HG03457 (cell line): Measurements from ENCODE around the gene HSPB3.
"Not testable (repeated sequence)": the region's sequence is repeated elsewhere in the genome, so short reads cannot be mapped to it uniquely, and the experiment has no call there.

Experiments
- ATAC-seq: cut with Tn5 transposase; IDR thresholded peaks from one replicate; pipeline ENCODE4 v1.9.1; 2021; ENCODE audit warnings: moderate number of reproducible peaks; ENCODE audit not compliant: unreplicated experiment

Gene HSPB3

DNA sequence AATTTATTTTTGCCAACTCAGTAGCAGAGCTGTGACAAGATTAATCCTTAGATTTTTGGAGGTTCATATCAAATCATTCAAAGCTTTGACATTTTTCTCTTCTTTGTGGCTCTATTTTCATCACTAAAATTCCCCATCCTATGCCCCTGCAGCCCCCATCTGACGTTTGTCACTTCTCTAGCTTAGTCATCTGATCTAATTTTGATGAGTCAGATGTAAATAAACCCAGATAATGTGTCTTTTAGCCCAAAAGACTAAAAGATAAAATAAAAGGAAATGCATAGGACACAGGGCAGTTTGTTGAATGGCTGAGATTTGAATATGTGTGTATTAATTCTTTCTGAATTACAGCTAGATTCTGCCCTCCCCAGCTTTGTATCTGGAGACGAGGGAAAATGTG lies 897 bp upstream of the HSPB3 start:
- ATAC-seq, result no peak

DNA sequence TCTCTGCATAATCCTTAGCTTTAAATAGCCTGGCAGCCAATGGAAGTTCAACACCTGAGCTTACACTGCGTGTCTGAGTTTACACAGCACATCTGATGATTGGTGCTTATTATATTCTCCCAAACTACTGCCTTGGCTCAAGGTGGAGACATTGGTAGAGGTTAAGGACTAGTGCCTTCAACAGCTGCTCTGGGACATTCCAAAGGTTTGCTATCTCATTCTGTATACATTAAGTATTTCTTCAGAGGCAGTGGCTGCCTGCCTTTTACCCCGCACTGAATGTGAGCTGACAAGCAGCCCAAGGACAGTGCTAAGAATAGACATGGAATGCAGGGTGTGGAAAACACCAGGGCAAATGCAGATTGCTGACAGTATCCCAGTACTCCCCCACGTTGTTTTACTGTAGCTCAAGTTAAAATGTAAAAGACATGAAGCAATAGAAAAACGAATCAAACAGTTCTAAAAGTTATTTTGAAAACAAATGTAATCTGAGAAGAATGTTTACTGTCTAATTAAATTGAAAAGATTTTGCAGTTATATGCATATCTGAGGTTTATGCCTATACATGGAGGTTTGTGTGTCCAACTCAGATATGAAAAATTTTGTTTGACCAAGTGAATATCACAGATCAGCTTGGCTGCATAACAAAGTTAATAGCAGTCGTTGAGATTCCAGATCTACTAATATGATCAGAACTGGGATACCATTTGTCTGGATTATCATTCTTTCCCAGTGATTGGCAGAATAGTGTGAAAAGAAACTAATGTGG lies 1.8 kb downstream of the HSPB3 start:
- no peak for ATAC-seq

DNA sequence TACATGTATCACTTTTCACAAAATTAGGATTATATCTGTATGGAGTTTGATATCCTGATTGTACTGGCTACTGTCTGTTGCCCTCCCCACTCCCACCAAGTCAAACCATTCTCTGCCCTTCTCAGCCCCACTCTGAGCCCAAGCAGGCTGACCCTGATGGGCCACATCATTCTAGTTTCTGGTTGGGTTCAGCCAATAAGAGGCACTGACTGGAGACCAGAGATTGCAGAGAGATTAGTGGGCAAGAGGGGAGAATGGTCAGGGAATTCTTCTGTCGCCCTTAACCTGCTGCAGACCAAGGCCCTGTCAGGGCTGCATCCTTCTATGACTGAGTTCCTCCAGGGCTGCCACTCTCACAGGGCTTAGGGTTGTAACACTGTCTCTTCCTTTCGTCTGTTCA lies 2.7 kb downstream of the HSPB3 start:
- no peak for ATAC-seq

DNA sequence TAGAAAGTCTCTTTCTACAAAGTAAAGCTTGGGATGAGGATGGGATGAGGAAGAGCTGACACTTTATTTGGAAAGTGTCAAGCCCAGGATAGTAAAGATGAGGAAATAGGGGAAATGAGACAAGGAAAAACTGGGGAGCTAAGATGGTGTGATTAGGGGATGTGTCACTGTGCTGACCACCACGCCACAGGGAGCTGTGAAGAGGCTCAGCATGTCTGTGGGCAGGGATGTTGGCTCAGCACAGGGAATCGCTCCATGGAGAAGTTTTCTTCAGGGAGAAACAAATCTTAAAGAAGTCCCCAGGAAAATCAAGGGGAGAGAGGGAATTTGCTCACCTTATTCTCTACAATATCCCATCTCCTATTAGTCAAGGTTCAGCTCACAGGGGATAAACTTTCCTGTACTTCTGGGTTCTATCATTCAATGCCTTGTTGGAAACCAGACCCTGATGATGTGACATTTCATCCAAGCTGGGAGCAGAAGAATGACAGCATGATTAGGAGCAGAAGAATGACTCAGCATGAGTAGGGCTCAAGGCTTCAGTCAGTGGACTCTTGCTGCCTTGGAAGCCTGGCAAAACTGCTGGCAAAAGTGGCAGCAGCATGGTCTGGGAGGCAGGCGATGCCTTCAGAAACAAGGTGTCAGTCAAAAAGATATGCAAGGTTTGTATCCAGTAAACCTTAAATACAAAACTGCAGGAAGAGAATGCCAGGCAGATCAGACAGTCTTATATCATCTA lies 4.9 kb downstream of the HSPB3 start:
- no peak for ATAC-seq

DNA sequence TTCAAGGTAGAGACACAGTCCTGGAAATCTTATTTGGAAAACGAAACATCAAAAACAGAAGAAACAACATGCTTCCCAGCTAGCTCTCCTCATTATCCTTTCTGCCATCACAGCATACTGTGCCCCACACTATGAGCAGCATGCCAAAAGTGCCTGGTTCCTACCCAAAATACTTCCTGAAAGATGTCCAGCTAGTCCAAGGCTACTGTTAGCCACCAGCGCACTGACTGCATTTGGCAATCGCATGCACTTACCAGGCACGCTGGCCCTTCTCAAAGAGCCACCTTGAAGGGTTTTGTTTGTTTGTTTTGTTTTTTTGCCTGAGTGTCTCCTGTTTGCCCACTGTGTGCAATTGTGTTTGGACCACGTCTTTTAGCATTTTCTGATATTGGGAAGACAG lies 6.8 kb downstream of the HSPB3 start:
- ATAC-seq, result no peak

DNA sequence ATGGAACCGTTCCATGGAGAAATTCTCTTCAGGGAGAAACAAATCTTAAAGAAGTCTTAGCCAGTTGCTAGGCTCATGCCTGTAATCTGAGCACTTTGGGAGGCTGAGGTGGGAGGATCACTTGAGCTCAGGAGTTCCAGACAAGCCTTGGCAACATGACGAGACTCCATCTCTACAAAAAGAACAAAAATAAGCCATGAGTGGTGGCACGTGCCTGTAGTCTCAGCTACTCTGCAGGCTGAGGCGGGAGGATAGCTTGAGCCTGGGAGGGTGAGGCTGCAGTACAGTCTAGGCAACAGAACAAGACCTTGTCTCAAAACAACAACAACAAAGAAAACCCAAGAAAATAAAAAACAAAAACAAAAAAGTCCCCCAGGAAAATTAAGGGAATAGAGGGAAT lies 8.2 kb downstream of the HSPB3 start:
- no peak for ATAC-seq

DNA sequence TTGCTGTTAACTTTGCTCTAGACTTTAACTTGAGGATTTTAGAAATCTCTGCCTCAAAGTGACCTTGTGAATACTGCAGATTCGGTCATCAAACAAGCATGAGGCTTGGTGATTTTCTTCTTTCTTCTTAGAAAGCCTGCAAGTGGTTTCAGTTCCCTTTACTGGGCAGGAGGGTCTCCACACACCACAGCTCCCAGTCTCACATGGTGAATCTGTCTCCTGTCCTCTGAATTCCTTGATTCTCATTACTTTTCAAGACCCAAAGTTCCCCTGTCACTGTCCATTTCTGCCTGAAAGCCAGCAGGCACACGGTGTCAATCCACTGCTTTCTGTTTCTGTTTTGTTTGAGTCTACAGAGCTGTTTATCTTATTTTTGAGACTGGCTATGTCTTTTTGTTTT lies 14.1 kb downstream of the HSPB3 start:
- ATAC-seq, result peak; percentile 76

DNA sequence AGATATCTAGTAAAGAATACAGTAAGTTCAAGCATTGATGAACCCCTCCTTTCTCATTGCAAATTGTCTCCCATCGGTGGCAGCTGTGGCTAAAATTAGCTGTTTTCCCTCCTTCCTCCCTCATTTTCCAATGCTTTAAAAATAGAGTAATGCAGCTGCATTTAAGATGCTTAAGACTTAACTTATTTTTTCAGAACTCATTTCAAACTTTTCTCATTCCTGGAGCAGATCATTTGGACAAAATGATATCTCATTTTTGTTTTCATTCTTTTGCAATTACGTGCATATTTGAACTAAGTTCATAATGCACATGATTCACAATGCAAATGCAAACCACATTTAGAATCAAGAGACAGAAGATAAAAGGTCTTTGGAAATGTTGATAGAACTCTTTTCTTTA lies 14.6 kb downstream of the HSPB3 start:
- ATAC-seq, result no peak

DNA sequence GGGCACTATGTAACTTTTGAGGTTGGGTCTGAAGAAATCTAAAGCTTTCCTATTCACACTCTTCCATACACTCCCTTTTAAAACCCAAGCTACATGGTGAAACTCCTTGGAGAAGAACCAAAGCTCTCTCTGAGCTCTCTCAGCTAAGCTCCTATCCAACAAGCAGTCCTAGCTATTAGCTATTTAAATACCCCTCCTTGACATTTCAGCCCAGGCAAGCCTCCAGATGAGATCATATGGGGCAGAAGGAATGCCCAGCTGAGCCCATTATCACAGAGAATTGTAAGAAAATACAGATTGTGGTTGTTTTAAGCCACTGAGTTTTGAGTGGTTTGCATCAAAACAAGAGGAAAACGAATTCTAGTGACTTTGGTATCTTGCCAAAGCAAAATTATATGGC lies 15.2 kb downstream of the HSPB3 start:
- no peak for ATAC-seq

DNA sequence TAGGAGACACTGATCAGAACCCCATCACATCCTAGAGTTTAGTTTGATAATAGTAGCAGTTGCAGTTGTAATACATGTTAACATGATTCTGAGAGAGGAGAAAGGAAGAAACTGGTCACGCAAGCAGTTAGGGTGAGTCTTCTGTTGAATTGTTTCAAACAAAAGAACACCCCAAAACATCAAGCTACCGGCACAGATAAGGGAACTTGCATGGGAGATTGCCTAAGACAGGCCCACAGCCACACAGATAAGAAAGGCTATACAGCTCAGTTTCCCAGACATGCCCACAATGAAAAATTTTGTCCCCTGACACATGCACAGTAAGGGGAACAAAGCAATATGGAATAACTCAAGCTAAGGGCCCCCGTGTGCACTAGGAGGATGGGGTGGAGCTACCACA lies 15.9 kb downstream of the HSPB3 start:
- ATAC-seq, result no peak

DNA sequence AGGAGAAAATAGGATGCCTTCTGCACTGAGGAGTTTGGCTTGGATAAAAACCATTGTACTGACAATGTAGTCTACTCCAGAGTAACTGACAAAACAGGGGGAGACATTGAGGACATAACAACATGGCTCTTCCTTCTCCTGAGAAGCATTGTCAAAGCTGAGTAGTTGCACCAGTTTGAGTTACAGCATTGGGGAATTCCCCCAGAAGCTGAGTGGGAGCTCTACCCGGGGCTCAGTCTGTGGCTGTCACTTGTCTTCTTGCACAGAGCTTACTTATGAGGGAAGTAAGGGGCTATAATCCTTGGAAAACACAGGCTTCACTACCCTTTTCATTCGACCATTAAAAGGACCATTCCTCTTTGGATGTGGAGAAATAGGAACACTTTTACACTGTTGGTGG lies 21.2 kb downstream of the HSPB3 start:
- no peak for ATAC-seq

DNA sequence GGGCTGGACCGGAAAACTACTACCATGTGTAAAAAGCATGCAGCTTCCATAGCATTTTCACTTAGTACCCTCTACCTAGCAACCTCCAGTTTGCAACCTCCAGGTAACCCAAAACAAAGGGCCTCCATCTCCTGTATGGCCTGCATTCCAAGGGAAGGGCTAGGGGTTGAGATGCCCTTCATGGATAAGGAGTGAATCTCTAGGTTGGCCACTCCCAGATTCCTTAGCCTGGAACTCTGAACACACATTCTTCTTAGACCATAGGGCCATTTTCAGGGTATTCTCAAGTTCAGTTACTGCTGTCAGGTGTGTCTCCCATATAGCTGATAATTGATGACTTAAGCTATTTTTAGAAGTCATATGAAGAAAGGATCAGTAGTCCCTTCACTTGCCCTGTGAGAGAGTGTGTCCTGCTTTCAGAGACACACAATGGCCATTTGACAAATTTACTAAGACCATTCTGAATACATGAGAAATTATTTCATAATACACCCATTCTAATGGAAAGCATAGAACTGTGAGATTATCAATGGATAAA lies 22.5 kb downstream of the HSPB3 start:
- ATAC-seq, result no peak

DNA sequence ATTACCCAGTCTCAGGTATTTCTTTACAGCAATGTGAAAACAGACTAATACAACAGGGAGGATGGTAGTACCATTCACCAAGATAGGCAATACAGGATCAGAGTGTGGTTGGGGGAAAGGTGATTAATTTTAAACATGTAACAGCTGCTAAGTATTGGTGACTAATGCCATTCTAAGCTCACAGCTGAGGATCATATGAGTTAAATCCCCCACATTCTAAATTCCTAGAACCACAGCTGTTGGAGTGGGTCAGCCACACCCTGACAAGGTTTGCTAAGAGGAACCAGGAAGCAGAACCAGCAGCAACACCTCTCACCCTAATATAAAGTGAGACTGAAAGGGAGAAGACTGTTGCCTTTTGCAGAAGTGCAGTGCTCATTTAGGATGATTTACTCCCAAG lies 24.8 kb downstream of the HSPB3 start:
- ATAC-seq, result no peak

DNA sequence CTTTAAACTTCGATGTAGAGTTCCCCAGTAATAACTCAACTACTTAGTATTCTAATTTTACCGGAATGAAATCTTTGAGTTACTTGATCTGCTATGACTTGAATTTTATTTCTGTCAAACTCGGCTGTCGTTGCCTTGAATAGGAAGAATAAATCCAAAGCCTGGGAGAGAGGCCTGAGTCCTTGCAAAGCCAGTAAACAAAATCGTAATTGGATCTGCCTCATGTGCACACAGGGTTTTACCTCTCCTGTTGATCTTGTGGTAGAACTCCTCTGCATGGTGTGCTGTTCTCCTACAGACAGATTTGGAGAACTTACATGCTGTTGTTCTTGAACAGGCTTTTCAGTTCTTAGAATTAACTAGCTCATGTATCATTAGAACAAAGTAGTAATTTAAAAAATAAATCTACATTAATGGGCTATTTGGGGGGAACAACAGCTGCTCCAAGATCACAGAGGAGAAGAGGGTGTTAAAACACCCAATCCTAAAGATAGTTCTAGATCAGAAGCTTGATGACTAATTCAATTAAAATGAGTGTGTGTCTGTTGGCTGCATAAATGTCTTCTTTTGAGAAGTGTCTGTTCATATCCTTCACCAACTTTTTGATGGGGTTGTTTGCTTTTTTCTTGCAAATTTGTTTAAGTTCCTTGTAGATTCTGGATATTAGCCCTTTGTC lies 28.9 kb downstream of the HSPB3 start:
- no peak for ATAC-seq

DNA sequence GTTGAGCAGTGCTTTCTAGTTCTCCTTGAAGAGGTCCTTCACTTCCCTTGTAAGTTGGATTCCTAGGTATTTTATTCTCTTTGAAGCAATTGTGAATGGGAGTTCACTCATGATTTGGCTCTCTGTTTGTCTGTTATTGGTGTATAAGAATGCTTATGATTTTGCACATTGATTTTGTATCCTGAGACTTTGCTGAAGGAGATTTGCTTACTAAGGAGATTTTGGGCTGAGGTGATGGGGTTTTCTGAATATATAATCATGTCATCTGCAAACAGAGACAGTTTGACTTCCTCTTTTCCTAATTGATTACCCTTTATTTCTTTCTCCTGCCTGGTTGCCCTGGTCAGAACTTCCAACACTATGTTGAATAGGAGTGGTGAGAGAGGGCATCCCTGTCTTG lies 30.2 kb downstream of the HSPB3 start:
- ATAC-seq, result not testable (repeated sequence)

DNA sequence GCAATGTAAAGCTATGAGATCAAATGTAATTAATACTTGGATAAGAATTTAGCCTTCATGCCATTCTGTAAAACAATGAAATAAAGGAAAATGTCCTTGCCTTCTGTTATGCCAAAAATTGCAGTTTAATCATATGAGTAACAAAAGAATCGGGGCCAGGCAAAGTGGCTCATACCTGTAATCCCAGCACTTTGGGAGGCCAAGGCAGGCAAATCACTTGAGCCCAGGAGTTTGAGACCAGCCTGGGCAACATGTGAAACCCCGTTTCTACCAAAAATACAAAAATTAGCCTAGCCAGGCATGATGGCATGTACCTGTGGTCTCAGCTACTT lies 34.1 kb downstream of the HSPB3 start:
- not testable (repeated sequence) for ATAC-seq

DNA sequence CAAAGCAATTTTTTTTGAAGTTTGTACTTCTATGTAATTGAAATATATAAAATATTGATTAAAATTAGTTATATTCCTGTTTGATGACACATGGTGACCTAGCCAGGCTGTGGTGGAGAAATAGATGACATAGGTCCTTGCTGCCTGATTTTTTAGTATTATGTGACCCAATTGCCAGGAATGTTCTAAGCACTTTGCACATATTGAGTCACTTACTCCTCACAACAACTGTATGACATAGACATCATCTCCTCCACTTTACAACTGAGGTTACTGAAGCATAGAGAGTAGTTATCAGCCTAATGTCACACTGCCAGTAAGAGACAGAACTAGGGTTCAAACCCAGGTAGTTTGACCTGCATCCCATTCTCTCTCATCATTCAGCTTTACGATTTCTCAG lies 35.8 kb downstream of the HSPB3 start:
- no peak for ATAC-seq

DNA sequence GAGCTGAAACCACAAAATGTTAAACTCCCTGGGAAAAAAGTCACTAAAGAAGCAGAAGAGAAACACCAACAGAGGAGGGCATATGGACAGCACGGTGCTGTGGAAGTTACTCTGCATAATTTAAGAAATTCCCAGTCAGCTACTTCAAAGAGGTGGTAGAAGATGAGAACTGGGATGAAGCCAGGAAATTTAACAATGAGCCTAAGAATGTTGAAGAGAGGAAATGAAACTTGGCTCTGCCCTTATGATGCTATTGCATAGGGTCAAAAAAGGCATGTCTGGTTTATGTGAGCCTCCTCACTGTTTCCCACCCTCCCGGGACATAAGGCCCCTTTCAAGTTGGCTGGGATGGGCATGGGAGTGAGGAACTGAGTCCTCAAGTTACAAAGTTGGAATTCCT lies 36.7 kb downstream of the HSPB3 start:
- no peak for ATAC-seq

DNA sequence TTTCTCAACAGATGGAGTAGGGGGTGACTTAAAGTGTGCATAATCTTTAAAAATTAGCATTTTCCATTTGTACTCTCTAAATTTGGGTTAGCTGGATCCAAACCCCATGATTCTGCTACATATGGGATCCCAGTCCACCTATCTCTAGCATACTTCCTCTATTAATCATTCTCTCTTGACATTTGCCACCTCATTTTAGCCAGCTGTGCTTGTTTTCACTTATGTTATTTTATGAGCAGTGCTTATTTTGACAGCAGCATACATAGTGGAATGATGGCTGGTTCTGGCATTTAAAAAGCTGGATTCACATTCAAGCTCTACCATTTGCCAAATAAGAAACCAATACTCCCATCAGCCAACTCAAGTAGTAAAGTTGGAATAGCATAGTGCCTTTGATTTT lies 39.5 kb downstream of the HSPB3 start:
- no peak for ATAC-seq
